Measurements from ENCODE around the gene JAKMIP2.
"Not testable (repeated sequence)": the region's sequence is repeated elsewhere in the genome, so short reads cannot be mapped to it uniquely, and the experiment has no call there.

JAKMIP2 gene

GRCh38 chr5:147648597-147648996, 133.9 kb downstream of the JAKMIP2 start:
- no peak for DNase-seq (ENCODE audit: low spot score)

- DNase-seq (ENCODE audit: low spot score), result no peak
Measured at GRCh38 chr5:147645197-147645596, 137.3 kb downstream of the JAKMIP2 start.

GRCh38 chr5:147644460-147644859, 138.1 kb downstream of the JAKMIP2 start:
- no peak for DNase-seq (ENCODE audit: low spot score)

- no peak for DNase-seq (ENCODE audit: low spot score)
Measured at GRCh38 chr5:147643142-147643541, 139.4 kb downstream of the JAKMIP2 start.

GRCh38 chr5:147642666-147643065, 139.9 kb downstream of the JAKMIP2 start:
- DNase-seq (ENCODE audit: low spot score), result no peak

- no peak for DNase-seq (ENCODE audit: low spot score)
Measured at GRCh38 chr5:147639321-147639720, 143.2 kb downstream of the JAKMIP2 start.

GRCh38 chr5:147636729-147636984, 145.9 kb downstream of the JAKMIP2 start:
- no peak for DNase-seq (ENCODE audit: low spot score)

- no peak for DNase-seq (ENCODE audit: low spot score)
Measured at GRCh38 chr5:147635882-147636728, 146.4 kb downstream of the JAKMIP2 start.

GRCh38 chr5:147635439-147635838, 147.1 kb downstream of the JAKMIP2 start:
- not testable (repeated sequence) for DNase-seq (ENCODE audit: low spot score)

- DNase-seq (ENCODE audit: low spot score), result no peak
Measured at GRCh38 chr5:147633173-147633572, 149.4 kb downstream of the JAKMIP2 start.

GRCh38 chr5:147631428-147632003, 151.0 kb downstream of the JAKMIP2 start:
- DNase-seq (ENCODE audit: low spot score), result no peak

GRCh38 chr5:147629196-147629595, 153.3 kb downstream of the JAKMIP2 start:
- DNase-seq (ENCODE audit: low spot score), result no peak

GRCh38 chr5:147628058-147628895, 154.3 kb downstream of the JAKMIP2 start:
- peak; percentile 61 for DNase-seq (ENCODE audit: low spot score)

GRCh38 chr5:147626464-147626863, 156.1 kb downstream of the JAKMIP2 start:
- DNase-seq (ENCODE audit: low spot score), result no peak

GRCh38 chr5:147621016-147621415, 161.5 kb downstream of the JAKMIP2 start:
- no peak for DNase-seq (ENCODE audit: low spot score)

GRCh38 chr5:147619281-147619878, 163.1 kb downstream of the JAKMIP2 start:
- DNase-seq (ENCODE audit: low spot score), result no peak

- no peak for DNase-seq (ENCODE audit: low spot score)
Measured at GRCh38 chr5:147617711-147618350, 164.7 kb downstream of the JAKMIP2 start.

GRCh38 chr5:147617191-147617606, 165.3 kb downstream of the JAKMIP2 start:
- DNase-seq (ENCODE audit: low spot score), result no peak

- DNase-seq (ENCODE audit: low spot score), result no peak
Measured at GRCh38 chr5:147616421-147616820, 166.1 kb downstream of the JAKMIP2 start.

GRCh38 chr5:147613359-147613758, 169.2 kb downstream of the JAKMIP2 start:
- DNase-seq (ENCODE audit: low spot score), result no peak

GRCh38 chr5:147611483-147611882, 171.0 kb downstream of the JAKMIP2 start:
- DNase-seq (ENCODE audit: low spot score), result peak; percentile 25

- no peak for DNase-seq (ENCODE audit: low spot score)
Measured at GRCh38 chr5:147610798-147611197, 171.7 kb downstream of the JAKMIP2 start.

Measured in D341Med (cell line).